Globus pallidus (tissue), 1 donor: ENCODE measurements around the gene IKZF4.
A peak's percentile ranks its signal among the peaks of the same experiment; 100 is the strongest.
"Not testable (repeated sequence)": the region's sequence is repeated elsewhere in the genome, so short reads cannot be mapped to it uniquely, and the experiment has no call there.

Experiments used
- DNase-seq: peaks from one replicate; pipeline ENCODE4 v3.0.0-alpha.2; 2015; ENCODE audit warnings: low spot score

The IKZF4 gene

GRCh38 chr12:55999522-55999921 lies 21.3 kb upstream of the IKZF4 start:
- not testable (repeated sequence) for DNase-seq

GRCh38 chr12:55999999-56000540 lies 20.8 kb upstream of the IKZF4 start:
- DNase-seq: not testable (repeated sequence)

GRCh38 chr12:56001487-56002100 lies 19.2 kb upstream of the IKZF4 start:
- no peak for DNase-seq

GRCh38 chr12:56003376-56003775 lies 17.5 kb upstream of the IKZF4 start:
- DNase-seq: not testable (repeated sequence)

- no peak for DNase-seq
Observed at GRCh38 chr12:56004211-56004610, 16.6 kb upstream of the IKZF4 start.

GRCh38 chr12:56007564-56008559 lies 13.0 kb upstream of the IKZF4 start:
- peak; percentile 26 for DNase-seq

- no peak for DNase-seq
Observed at GRCh38 chr12:56010111-56010570, 10.7 kb upstream of the IKZF4 start.

- no peak for DNase-seq
Observed at GRCh38 chr12:56011509-56012090, 9.2 kb upstream of the IKZF4 start.

GRCh38 chr12:56013482-56013881 lies 7.4 kb upstream of the IKZF4 start:
- no peak for DNase-seq

- no peak for DNase-seq
Observed at GRCh38 chr12:56014205-56014604, 6.6 kb upstream of the IKZF4 start.

- no peak for DNase-seq
Observed at GRCh38 chr12:56017181-56017580, 3.7 kb upstream of the IKZF4 start.

- DNase-seq: no peak
Observed at GRCh38 chr12:56018356-56018755, 2.5 kb upstream of the IKZF4 start.

- no peak for DNase-seq
Observed at GRCh38 chr12:56021889-56022497, 1.1 kb downstream of the IKZF4 start.

- DNase-seq: no peak
Observed at GRCh38 chr12:56028511-56029165, 7.8 kb downstream of the IKZF4 start.

- DNase-seq: no peak
Observed at GRCh38 chr12:56029166-56029519, 8.3 kb downstream of the IKZF4 start.

- DNase-seq: no peak
Observed at GRCh38 chr12:56029666-56030293, 8.9 kb downstream of the IKZF4 start.

GRCh38 chr12:56031987-56032386 lies 11.1 kb downstream of the IKZF4 start:
- DNase-seq: no peak

- DNase-seq: no peak
Observed at GRCh38 chr12:56034586-56035332, 13.9 kb downstream of the IKZF4 start.

- no peak for DNase-seq
Observed at GRCh38 chr12:56037161-56037560, 16.3 kb downstream of the IKZF4 start.

GRCh38 chr12:56038022-56038655 lies 17.3 kb downstream of the IKZF4 start:
- no peak for DNase-seq
